HG02870 (cell line): ENCODE measurements around the gene WNT5B.

Experiments used
- ATAC-seq: cut with Tn5 transposase; IDR thresholded peaks from one replicate; pipeline ENCODE4 v1.9.1; 2021; ENCODE audit warnings: mild to moderate bottlenecking, moderate library complexity; ENCODE audit not compliant: unreplicated experiment

Gene WNT5B

DNA sequence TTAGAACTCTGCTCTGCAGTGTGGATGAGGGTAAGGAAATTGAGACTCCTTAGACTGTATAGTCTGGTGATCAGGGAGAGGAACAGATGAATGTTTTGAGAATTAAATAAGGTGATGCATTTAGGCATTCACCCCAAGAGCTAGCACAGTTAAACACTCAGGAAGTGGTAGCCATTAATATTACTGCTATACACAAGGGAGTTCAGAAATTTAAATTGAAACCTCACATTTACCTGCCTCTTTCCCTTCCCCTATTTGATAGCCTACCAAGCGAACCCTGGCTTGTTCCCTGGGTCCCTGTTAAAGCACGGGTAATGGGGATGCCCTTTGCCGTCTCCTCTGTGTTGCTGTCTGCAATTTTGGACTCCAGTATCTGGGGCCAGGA is 18.2 kb downstream of the WNT5B start:
- no peak for ATAC-seq

DNA sequence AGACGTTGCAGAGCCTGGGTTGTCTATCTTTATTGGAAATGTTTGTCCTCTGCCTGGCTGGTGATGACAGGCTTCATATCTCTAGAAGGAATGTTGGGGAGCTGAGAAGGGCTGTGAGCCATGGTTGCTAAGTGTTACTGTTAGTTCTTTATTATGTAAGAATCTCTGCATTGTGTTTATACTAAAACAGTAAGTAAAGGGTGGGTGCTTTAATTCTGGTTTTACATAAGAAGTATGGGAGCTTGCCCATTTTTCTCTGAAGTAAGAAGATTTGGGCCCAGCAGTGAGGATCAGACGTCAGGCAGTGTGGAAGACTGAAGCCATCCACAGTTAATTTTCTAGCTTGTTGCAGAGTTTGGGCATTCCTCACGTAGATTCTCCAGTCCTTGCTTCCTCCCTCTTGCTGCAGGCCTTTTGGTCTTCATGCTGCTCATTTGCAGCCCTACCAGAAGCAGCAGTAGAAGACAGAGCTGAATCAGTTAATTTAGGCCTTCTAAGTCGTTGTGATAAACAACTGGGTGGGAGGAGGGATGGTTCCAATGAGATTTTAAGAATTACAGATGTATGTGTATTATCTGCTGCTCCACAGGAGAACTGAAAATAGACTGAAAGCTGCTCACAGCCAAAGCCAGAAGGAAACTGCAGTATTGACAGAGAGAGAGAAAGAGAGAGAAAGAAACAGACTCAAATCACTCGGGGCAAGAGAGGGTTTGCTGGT is 21.4 kb downstream of the WNT5B start:
- no peak for ATAC-seq

DNA sequence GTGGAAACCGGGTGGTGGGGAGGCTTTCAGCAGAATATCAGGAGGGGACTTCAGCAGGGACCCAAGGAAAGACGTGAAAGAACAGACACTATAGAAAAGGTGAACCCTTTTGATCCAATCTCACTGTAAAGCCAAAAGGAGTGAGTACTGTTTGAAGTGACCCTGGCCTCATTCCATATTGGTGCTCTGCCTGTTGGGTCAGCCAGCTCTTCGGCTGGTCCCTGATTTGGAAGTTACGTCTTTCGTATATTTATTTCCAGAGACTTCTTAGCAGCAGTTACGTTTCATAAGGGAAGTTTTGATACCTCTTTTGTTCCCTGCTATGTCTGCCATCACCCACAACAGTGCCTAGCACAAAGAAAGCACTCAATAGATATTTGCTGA is 21.9 kb downstream of the WNT5B start:
- no peak for ATAC-seq

DNA sequence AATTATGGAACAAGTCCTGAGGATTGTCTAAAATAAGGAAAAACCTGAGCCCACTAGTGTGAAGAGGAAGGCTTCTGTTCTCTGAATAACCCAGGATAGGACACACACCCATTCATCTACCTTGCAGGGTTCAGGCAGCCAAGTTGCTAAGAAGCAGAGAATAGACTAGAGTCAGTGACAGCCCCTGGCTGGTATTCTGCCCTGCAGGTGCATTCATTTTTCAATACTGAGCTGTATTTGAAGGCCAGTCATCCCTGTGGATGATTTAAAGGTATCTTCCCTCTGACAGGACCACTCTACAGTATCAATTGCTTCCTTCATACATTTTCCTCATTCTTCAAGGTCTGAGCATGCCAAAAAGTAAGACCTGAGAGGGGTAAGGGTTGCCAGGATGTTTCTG is 22.9 kb downstream of the WNT5B start:
- ATAC-seq: no peak

DNA sequence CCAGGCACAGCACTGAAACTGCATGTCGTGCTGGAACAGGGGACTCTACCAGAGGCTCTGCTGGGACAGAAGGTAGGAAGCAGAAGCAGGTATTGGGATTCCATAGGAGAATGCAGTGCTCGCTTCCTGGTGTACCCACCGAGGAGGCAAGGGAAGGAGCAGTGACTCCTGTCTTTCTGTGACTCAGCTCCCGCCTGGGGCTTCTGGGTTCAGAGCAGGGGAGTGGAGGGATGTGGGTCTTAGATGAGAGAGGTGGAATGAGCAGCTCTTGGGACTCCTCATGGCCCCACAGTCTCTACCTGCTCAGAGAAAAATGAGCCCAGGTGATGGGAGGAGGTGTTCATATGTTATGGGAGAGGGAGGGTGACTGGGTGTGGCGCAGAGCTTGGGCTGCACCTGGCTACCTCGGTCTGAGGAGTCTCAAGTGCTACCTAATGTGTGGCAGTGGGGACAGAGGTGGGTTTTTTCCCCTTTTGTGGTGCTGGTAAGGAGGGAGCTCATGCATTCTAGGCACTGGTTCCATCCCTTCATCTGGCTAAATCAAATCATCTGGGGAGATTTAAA is 26.3 kb downstream of the WNT5B start:
- ATAC-seq: no peak

DNA sequence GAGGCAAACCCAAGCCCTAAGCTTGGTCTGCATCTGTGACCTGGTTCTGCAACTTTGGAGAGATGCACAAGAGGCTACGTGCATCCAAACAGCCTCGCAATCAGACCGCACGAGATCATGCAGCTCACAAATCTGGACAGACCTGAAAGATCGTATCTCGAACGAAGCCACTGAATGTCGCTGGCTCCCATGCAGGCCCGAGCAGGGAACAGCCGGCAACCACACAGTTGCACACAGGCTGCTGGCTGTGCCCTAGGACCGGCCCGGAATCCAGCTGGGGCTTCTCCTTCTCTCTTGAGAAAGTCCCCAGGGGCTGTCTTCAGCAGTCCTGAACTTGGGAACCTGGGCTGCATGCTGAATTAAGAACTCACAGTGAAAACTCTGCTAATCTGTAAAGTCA is 27.9 kb downstream of the WNT5B start:
- no peak for ATAC-seq

DNA sequence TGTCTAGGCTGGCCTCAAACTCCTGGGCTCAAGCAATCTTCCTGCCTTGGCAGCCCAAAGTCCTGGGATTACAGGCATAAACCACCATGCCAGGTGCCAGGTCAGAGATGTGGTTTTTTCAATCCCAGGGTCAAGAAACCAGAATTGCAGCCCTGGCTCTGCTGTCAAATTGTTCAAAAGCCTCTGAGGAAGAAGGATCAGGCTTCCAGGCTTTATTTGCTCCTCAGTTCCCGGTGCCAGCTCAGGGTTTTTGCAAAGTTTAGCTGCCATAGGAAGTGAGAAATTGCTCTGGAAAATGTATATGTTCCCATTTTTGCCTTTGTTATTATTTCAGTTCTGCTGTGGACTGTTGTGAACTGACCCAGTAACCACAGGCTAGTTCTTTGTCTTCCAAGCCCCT is 28.7 kb downstream of the WNT5B start:
- no peak for ATAC-seq

DNA sequence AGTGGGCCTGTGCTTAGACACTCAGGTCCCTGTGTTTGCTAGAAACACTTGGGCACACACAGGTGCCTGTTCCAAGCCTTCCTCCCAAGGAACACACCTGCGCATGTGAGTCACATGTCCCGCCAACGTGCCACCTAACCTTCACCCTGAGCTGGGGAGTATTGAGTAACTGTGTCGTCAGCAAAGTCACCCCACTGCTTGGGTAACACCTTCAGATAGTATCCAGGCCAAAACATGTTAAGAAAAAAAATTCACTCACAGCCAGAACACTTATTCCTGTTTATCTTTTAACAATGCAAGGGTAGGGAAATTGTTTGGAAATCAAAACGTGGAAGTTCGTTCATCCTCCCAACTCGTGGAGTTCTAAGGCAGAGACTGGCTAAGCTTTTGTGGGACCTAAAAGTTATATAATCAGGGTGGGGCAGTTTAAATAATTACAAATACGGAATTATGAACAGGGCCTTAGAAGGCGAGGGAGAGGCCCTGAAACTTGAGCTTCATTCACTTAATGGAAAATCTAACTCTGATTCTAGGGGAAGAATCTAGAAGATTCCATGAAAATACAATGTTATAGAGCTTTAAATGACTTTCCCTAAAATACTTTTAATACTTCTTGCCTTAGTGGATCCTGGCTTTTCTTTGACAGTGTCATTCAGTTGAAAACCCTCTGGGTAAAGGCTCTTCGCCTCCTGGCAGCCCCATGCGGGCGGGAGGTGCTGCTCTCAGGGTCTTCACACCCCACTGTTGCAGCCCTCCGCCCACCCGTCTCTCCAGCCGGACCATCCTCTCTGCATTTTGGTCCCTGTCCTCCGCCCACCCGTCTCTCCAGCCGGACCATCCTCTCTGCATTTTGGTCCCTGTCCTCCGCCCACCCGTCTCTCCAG is 31.5 kb downstream of the WNT5B start:
- no peak for ATAC-seq

DNA sequence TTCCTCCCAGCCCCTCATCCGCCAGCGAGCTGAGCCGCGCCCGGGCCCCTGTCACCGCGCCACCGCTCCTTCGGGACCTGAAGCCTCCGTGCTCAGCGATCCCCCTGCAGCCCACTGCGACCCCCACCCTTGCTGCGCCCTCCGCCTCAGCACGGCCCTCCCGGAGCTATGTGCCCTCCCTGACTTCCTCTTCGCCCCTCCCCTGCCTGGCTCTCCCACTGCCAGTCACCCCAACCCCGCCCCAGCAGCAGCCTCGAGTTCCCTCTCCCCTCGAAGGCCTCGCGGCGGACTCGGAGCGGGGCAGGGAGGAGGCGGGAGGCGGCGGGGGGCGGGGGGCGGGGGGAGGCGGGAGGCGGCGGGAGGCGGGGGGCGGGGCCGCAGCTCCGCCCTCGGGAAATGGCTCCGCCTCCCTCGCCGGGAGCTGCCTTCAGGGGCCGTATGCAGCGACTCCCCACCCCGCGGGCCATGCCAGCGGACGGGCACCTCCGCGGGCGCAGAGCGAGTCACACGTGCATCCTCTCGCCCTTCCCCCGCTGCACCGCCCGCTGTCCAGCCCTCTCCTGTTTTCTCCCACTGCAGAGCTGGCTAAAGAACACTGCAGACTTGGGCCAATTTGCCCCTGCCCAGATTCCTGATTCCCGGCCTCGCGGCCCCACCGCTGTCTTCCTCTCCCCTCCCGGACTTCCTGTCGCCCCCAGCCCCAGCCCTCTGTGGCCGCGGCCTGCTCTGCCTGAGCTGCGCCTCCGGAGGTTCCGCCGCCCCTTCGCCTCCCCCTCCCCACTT is 32.7 kb downstream of the WNT5B start:
- no peak for ATAC-seq

DNA sequence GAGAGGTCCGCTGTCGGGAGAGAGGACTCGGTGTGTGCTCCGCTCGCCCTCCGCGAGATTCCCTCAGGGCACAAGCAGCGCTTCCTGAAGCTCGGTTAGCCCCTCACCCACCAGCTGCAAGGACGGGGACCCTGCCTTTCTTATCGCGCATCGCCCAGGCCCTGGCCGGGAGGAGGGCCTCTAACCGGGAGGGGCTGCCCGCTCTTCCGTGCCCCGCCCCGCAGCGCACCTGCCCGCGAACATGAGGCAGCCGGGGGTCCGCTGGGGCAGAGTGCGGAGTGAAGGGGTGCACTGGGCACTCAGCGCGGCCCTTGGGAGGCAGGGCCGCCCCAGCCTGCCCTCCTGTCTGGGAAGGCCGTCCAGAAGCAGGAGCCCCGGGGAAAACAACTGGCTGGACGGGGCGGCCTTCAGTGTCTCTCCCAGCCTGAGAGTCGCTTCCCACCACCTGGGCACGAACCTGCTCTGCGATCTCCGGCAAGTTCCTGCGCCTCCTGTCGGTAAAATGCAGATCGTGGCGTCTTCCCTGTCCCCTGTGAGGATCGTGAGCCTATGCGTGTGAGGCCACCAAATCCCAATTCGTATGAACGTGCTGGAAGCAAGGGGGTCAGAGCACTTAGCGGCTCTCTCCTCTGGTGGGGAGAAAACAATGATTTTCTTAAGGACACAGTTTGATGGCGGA is 33.9 kb downstream of the WNT5B start:
- ATAC-seq: no peak

DNA sequence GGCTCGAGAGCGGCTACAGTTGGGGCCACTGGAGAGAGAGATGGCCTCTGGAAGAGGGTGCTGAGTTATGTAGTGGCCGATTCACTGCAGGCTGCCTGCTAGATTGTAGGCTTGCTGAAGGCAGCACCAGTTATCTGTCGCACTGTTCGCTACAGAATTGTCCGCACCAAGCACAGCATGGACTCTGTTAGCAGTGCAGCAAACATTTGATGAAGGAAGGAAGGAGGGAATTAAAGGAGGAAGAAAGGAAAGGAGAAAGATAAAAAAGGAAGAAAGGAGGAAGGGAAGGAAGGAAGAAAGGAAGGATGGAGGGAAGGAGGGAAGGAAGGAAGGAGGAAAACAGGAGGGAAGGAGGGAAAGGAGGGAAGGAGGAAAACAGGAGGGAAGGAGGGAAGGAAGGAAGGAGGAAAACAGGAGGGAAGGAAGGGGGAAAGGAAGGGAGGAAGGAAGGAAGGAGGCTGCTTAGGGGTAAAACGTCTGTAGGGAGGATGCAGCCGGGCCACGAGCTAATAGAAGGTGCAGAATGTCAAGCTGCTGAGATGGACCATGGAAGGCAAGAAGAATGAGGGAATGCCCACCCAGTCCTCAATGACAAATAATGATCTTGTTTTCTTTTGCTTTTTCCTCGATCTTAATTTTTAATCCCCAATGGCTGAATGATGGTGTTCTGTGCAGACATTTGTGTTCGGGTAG is 34.6 kb downstream of the WNT5B start:
- no peak for ATAC-seq

DNA sequence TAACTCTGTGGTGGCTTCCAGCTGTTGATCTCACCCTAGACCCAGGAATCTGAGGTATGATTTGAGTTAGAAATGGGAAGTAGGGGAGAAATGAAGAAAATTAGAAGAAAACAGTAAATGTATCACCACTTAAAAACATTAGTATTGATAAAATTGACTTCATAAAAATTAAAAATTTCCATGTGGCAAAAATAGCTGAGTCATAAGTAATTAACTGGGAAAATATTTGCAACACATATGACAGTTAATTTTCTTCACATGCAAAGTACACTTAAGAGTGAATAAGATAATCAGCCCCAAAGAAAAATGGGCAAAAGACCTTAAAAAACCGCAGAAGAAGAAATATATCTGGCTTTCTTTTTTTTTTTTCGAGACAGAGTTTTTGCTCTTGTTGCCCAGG is 36.3 kb downstream of the WNT5B start:
- no peak for ATAC-seq

DNA sequence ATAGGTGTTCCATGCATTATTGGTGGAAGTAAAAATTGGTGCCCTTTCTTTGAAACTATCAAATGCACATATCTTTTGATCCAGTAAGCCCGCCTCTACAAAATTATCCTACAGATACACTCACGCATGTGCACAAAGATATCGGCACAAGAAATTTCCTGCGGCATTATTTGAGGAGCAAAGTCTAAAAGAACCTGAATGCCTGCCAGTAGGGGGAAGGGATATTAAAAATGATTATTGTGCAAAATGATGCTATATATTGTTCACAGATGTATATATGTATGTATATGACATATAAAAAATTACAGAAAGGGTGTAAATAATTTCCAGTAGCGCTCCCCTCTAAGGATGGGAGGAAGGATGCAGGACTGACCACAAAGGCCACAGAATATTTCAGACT is 37.2 kb downstream of the WNT5B start:
- ATAC-seq: no peak

DNA sequence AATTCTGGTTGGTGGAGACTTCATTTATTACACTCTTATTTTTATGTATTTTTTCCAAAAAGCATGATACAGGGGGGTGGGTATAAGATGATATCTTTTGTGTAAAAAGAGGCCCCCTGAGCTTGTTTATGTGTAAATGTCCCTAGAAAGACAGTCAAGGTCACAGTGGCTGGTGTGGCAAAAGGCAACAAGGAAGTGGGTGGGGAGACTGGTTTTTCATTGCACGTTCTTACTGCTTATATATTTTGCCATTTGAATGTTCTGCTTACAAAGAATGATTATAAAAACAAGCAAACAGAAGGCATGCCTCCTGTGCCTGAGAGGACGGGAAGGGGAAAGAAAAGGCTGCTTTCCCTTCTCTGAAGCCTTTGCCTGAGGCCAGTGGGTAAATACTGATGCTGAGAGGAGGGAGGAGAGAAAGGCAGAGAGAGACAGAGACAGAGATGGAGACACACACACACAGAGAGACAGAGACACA is 37.7 kb downstream of the WNT5B start:
- no peak for ATAC-seq

DNA sequence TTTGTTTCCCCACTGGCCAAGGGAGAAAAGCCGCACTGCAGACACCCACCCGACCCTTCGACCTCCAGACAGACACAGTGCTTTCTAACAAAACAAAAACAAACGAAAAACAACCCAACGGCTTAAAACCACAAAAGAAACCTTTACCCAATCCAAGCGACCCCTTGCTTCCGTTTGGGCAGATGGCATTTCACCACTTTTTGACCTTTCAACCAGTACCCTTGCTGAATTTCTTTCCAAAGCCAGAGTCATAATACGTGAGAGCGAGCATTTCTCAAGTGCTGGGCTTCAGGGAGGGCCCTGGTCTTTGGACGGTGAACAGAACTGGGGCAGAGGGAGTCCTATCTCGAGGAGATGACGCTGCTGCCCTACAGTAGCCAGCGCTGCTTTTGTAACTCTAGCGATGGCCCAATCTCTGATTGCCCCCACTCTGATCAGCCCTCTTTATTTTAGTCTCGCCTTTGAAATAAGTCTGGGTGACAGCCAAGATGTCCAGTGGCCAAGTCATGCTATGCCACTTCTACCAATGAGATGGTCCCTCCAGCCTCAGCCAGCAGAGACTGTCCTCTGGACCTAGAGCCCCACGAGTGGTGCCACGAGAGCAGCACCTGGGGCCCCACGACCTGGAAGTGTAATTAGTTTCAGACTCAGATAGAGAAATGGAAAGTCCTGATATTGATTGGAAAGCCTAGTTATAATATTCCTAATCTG is 40.0 kb downstream of the WNT5B start:
- no peak for ATAC-seq

DNA sequence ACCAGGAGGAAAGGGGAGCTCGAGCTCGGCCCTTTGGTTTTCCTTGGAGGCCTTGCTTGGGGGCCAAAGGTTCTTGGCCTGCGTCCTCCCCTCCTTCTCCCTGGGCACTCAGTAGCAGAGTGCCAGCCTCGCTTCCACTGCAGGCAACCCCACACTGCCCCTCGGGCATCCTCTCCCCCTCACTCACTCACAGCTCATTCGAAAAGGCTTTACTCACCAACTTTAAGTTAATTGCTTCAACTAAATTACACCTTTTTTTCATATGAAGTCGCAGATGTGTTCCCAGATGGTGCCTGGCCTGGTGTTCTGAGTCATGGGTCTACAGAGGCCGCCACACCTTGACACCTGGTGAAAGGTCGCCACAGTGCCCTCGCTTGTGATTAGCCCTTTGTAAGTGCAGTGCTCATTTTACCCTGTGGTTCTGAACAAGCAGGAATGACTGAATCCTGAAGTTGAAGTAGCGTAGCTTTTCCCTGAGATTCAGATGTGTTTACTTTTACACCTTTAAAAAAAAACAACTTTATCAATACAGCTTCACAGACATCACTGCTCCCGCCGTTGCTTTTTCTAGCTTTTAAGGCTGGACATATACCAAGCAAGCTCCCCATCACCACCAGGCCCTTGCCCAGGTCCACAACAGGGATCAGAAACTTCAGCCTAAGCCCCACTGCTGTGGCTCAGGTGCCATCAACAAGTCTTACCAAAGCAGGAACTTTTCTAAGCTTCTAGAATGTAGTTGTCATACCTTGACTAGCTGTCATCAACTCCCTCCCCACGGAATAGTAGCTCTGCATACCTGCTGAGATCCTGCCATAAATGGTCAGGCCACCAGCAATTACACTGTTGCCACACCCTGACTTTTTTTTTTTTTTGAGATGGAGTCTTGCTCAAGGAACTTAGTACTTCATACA is 41.6 kb downstream of the WNT5B start:
- no peak for ATAC-seq

DNA sequence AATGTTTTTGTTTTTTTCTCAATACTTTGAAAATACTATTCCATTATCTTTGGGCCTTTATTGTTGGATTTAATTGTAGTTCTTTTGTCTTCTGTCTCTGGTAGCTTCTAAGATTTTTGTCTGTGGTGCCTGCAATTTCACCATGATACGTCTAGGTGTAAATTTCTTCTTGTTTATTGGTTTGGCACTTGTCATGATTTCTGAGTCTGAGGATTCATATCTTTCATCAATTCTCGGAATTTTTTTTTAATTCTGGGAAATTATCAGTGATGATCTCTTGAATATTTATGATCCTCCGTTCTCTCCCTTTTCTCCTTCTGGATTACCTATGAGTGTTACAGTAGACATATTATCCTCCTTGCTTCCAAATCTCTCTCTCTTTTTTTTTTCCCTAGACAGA is 47.0 kb downstream of the WNT5B start:
- ATAC-seq: no peak

DNA sequence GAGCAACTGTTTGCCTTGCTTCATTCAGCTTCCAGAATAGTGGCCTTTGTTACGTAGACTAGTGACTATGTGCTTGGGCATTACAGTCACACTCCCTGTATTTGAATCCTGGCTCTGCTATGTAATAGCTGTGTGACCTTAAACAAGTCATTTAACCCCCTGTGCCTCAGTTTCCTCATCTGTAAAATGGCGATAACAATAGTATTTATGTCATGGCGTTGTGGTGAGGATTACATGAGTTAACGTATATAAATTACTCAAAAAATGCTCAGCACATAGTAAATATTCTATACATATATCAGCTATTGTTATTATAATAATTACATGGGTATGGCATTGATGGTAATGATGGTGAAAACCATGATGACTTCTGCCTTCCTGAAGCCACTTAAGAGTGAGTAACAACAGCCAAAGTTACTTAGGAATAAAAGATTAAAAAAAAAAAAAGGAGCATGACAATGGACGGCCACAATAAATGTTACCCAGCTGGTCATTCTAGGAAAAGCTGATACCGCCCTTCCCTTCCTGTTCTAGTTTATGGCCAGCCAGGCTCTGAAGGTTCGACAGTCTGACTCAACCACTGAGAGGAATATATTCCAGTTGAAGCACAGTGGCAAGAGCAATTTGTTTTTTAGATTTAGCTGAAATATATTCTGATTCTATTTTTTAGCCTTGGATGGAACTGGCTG is 51.9 kb downstream of the WNT5B start:
- no peak for ATAC-seq
